Myometrial cell (primary cell): ENCODE measurements around the gene DHX29. TPM values are rescaled to one million over a fixed set of nuclear protein-coding genes. Genes with fewer than 3 reads are reported as not detected.

Source experiments
- total RNA-seq: library from RNA; depleted of rRNA; stranded (reverse); fragments of >200 nt; gene quantifications from 2 replicates; pipeline ENCODE4 v1.2.3, GENCODE V29; 2015

DHX29 gene, protein sequence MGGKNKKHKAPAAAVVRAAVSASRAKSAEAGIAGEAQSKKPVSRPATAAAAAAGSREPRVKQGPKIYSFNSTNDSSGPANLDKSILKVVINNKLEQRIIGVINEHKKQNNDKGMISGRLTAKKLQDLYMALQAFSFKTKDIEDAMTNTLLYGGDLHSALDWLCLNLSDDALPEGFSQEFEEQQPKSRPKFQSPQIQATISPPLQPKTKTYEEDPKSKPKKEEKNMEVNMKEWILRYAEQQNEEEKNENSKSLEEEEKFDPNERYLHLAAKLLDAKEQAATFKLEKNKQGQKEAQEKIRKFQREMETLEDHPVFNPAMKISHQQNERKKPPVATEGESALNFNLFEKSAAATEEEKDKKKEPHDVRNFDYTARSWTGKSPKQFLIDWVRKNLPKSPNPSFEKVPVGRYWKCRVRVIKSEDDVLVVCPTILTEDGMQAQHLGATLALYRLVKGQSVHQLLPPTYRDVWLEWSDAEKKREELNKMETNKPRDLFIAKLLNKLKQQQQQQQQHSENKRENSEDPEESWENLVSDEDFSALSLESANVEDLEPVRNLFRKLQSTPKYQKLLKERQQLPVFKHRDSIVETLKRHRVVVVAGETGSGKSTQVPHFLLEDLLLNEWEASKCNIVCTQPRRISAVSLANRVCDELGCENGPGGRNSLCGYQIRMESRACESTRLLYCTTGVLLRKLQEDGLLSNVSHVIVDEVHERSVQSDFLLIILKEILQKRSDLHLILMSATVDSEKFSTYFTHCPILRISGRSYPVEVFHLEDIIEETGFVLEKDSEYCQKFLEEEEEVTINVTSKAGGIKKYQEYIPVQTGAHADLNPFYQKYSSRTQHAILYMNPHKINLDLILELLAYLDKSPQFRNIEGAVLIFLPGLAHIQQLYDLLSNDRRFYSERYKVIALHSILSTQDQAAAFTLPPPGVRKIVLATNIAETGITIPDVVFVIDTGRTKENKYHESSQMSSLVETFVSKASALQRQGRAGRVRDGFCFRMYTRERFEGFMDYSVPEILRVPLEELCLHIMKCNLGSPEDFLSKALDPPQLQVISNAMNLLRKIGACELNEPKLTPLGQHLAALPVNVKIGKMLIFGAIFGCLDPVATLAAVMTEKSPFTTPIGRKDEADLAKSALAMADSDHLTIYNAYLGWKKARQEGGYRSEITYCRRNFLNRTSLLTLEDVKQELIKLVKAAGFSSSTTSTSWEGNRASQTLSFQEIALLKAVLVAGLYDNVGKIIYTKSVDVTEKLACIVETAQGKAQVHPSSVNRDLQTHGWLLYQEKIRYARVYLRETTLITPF (N-terminal part only)
- total RNA-seq: 26.8 and 33.0 TPM in 2 replicates

DNA sequence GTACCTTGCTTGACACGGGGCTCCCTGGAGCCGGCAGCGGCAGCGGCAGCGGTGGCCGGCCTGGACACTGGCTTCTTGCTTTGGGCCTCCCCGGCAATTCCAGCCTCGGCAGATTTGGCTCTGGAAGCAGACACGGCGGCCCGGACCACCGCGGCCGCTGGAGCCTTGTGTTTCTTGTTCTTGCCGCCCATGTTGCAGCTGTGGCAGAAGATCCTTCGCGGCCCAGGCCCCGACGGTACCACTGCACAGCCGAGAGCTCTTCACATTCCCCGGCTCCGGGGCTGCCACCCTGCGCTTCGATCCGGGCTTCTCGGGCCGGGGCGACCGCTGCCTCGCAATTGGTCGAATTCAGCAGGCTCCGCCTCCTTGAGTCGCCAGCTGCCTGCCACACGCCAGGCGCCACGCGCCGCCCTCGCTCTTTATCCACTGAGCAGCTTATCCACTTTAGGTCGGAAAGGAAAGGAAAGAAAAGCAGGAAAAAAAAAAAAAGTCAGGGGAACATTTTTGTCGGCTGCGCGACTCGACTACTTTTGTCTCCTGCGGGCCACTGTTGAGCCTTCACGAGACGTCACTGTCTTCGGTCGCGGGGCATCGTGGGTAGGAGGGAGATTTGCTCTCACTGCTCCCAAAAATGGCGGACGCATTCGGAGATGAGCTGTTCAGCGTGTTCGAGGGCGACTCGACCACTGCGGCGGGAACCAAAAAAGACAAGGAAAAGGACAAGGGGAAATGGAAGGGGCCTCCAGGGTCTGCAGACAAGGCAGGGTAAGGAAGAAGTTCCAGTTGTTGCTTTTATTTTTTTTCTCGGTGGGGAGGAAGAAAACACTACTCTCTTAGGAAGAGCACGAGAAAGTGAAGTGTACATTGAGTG lies at the start of gene DHX29, which contains the start of gene MTREX:
DHX29 (minus strand) TSS at position 312 of the 871 bp plus-strand sequence; CDS start at position 191, 121 bp downstream.
MTREX (plus strand) TSS at position 607 of the 871 bp plus-strand sequence; CDS start at position 632, 25 bp downstream.

DNA sequence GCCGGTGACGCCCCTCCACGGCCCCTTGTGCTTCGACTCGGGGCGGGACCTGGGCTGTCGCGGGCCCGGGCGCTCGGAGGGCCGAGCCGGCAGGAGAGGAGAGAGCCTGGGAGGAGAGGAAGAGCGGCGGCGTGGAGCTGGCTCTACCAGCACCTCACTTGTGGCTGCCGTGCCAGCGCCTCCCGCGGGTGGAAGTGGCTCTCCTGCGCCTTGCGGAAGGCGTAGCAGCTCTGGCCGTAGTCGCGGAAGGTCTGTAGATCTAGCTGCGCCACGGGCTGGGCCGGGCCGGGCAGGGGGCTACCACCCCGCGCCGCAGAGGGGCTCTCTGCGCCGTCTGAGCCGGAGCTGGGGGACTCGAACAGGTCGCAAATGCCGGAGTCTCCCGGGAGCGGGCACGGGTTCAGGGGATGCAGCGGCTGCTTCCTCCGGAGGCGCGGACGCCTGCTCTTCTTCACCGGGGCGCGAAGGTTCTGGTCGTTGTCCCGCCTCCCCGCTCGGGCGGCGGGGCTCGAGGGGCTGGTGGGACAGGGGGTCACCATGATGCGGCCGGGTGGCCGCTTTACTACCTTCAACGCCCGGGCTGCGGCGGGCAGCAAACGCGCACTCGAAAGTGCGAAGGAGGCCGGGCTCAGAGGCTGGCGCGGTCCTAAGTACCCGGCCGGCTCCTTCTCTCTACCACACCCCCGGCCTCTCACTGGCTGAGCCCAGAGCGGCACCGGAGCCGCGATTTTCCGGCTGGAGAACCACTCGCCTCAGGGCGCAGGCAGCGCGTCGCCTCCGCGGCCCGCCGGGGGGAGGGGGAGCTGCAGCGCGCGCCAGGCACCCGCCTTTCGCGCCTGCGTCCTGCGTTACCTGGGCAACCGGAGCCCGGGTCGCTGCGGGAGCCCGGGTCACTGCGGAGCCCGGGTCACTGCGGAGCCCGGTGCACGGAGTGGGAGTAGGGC lies 74.2 kb downstream of the DHX29 start, which contains the start of gene CCNO:
CCNO (minus strand) TSS at position 624 of the 944 bp plus-strand sequence; CDS start at position 539, 85 bp downstream.

DNA sequence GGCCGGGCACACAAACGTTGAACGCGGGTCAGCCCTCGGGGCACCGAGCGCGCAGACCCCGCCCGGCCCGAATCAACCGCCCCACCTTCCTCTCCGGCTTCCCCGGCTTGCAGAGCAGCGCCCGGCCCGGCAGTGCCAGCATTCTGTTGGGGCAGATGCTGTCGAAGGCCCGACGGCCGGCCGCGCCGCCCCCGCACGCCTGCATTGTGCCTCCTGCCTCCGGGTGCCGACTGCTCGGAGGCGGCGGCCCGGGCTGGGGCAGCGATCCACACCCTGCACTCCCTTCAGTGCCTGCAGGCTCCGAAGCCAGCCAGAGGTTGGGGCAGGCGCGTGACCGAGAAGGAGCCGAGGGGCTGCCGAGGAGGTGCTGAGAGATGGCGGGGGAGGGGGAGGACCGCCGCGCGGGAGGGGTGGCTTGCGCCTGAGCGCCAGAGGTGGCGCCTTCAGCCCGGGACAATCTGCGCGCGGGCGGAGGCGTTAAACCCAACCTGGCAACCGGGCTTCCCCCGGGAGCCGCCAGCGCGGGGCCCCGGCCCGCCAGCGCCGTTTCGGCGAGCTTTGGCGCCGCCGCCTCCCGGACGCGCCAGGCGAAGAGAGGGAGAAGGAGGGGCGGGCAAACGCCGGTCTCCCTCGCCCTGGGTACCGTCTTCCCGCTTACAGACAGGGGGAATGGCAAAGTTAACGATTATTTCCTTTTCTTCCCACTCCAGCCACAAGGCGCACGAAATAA lies 80.4 kb downstream of the DHX29 start, which contains the start of gene MCIDAS:
MCIDAS (minus strand) TSS at position 382 of the 730 bp plus-strand sequence; CDS start at position 205, 177 bp downstream.

Other genes starting within 250 kb of the DHX29 start
- not detected in 2 replicates for gene GZMA, start 205.0 kb downstream of the DHX29 start, total RNA-seq
- gene GPX8, start 147.5 kb downstream of the DHX29 start, total RNA-seq: 149 and 187 TPM in 2 replicates
- not detected in 2 replicates for gene CDC20B, start 134.5 kb downstream of the DHX29 start, total RNA-seq
- not detected in 2 replicates for gene MCIDAS, start 80.4 kb downstream of the DHX29 start, total RNA-seq
- gene CCNO, start 74.1 kb downstream of the DHX29 start, total RNA-seq: not detected in 2 replicates
- 67.2 and 68.4 TPM in 2 replicates for gene MTREX, start 295 bp upstream of the DHX29 start, total RNA-seq
- 53.6 and 68.2 TPM in 2 replicates for gene PLPP1, start 227.3 kb upstream of the DHX29 start, total RNA-seq